Fibroblast of the conjunctiva (primary cell): ENCODE measurements around the gene KIAA1549.

Experiments
- DNase-seq: peaks from one replicate; pipeline ENCODE4 v3.0.0-alpha.2; 2010; ENCODE audit warnings: low read depth

The KIAA1549 gene

DNA sequence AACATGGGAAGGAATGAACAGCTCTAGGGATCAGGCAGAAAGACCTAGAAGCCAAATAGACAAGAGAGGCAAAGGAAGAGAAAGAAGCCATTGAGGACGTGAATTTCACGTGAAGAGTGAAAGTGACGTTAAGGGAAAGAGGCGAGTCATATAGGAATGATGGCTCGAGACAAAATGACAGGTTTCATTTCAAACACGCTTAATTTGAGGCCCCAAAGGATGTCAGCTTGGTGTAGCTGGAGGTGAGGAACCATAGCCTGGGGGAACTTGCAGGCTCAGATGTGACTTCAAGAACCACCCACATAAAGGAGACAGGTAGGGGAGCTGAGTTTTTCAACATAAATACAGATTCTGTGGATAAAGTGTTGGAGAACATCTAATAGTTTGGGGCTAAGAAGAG lies 98.9 kb downstream of the KIAA1549 start:
- DNase-seq = no peak

- no peak for DNase-seq
Observed at GRCh38 chr7:138881579-138882188, 99.5 kb downstream of the KIAA1549 start.

GRCh38 chr7:138880881-138881578 lies 100.2 kb downstream of the KIAA1549 start:
- DNase-seq = no peak

GRCh38 chr7:138879356-138879755 lies 101.8 kb downstream of the KIAA1549 start:
- DNase-seq = no peak

GRCh38 chr7:138878856-138879255 lies 102.3 kb downstream of the KIAA1549 start:
- no peak for DNase-seq

DNA sequence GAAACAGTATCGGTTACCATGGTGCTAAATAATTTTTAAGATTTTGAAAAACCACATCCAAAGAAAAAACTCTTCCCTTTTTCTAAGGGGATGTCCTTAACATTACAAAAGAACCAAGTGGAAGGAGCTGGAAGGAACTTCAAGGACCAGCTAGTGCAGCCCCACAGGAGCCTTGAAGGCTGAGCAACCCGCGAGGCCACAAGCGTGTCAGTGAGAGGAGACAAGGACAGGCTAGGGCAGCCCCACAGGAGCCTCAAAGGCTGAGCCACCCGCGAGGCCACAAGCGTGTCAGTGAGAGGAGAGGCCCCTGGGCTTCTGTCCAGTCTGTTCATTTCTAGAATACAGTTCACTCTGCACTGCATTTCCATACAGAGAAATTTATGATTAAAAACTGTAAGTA lies 103.1 kb downstream of the KIAA1549 start:
- DNase-seq = no peak

DNA sequence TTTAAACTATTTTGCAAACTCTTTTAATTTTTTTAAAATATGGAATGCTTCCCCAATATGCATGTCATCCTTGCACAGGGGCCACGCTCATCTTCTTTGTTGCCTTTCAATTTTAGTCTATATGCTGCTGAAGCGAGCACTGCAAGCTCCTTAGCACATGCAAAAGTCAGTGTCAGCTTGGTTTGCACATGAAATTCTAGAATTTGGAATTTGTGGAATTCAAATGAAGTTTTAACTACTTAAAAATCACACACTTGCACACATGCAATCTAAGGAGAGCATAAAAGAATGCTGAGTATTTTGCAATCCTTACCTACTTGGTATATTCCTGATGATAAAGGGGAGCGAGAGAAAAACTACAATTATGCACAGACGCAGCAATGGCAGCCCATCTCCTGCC lies 104.9 kb downstream of the KIAA1549 start:
- DNase-seq = no peak

GRCh38 chr7:138875794-138876193 lies 105.4 kb downstream of the KIAA1549 start:
- DNase-seq = no peak

- DNase-seq = no peak
Observed at GRCh38 chr7:138873220-138873892, 107.8 kb downstream of the KIAA1549 start.

DNA sequence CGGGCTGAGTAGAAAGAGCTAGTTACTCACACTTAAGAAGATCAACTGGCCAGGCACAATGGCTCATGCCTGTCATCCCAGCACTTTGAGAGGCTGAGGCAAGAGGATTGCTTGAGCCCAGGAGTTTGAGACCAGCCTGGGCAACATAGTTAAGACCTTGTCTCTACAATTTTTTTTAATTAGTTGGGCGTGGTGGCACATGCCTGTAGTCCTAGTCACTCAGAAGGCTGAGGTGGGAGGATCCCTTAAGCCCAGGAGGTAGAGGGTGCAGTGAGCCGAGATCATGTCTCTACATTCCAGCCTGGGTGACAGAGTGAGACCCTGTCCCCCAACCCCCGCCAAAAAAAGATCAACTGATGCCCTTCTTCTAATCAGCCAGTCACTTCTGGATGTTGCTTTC lies 108.6 kb downstream of the KIAA1549 start:
- DNase-seq = no peak

DNA sequence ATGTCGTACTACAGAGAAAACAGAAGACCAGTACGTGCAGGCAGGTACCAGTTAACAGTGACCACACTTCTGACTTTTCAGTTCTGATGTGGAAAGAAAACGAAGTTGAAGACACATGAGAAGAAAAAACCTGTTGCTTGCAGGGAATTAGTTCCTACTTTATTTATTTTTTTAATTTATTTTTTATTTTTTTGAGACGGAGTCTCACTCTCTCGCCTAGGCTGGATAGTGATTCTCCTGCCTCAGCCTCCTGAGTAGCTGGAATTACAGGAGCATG lies 109.4 kb downstream of the KIAA1549 start:
- no peak for DNase-seq

DNA sequence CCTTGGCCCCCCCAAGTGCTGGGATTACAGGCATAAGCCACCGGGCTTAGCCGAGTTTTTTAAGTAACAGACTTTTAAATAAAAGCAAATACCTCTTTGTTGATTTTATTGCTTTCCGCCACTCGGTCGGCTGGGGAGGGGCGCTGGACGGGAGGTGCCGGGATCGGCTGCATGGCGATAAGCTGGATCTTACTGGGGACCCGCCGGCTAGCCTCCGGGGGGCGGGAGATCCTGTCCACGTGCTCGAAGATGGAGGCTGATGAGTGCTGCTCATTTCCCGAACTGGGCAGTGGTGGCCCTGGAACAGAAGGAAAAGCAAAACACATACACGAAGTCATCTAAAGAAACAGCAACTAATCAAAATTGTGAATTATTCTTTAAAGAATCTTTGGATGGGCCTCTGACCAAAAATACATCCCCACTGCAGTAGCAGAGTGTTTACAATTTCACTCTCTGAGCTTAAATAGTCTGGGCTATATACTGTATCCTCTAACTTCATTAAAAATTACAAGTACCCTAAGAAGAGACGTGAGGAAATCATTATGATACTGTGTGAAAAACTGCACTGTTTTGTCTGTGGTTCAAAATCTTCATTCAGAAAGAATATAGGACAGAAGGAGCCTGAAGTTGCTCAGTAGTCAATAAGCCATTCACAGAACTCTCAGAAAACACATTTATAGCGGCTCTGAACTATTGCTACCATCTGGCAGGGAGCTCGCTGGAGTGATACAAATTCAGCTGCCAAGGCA lies 110.0 kb downstream of the KIAA1549 start:
- no peak for DNase-seq

DNA sequence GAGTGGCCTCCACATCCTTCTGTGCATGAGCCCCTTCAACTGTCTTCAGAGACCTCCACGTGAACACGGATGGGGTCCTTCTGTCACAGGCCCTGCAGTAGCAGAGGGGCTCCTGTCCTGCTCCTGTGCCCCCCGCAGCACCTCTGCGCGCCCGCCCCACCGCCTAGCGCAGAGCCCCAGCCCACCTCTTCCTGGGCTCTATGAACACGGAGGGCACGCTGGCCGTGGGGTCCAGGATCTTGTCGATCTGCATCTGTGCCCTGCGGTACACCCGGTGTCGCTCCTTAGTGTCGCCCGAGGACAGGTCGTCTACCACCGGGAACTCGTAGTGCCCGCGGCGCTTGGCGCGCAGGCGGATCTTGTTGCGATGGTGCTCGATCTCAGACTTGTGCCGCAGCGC lies 111.8 kb downstream of the KIAA1549 start:
- DNase-seq = no peak

- no peak for DNase-seq
Observed at GRCh38 chr7:138868711-138869110, 112.5 kb downstream of the KIAA1549 start.

GRCh38 chr7:138867744-138868143 lies 113.4 kb downstream of the KIAA1549 start:
- no peak for DNase-seq

DNA sequence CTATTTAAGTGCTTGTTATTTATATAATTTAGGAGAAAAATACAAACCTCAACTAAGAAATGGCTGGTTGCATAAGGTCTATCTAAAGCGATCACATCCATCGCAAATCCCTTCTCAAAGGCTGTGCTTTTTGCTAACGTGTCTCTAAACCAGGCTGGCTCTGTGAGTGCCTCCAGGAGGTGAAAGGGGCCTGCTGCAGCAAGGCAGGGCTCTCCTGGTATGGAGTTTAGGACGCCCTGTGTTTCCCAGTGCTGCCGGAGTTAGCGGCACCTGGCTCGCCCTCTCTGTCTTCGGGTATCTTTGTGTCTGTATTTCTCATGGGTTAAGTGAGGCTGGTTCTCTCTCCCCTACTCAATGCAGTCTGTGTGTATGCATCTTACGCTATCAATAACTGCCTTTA lies 114.8 kb downstream of the KIAA1549 start:
- DNase-seq = no peak

GRCh38 chr7:138865843-138866242 lies 115.3 kb downstream of the KIAA1549 start:
- no peak for DNase-seq

- peak; percentile 66 for DNase-seq
Observed at GRCh38 chr7:138864667-138865066, 116.5 kb downstream of the KIAA1549 start.

- DNase-seq = no peak
Observed at GRCh38 chr7:138863931-138864330, 117.3 kb downstream of the KIAA1549 start.

DNA sequence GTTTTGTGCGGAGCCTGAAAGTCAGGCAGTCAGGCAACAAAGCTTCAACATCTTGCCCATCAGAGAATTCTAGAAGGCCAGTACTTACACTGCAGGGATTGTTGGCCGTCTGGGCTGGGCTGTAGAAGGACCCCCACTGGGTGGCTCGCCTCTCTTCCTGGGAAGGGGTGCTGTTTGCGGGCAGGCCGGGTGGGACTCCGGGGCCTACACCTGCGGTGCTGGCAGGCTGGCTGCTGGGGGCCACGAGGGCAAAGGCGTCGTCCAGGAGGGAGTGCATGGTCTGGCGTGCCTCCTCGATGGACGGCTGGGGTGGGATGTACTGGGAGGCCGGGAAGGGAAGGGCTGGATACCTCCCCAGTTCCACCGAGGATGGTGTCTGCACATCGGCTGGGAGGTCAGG lies 120.1 kb downstream of the KIAA1549 start:
- DNase-seq = no peak

DNA sequence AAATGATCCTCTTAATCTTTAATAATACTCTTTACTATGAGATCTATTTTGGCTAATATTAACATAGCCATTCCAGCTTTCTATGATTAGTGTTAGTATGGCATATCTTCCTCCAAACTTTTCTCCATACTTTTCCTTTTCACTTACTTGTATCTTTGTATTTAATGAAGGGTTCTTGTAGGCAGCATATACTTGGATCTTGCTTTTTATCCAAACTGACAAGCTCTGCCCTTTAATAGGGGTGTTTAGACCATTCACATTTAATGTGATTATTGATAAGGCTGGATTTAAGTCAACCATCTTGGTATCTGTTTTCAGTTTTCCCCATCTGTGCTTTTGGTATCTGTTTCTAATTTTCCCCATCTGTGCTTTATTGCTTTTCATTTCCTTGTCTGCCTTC lies 123.5 kb downstream of the KIAA1549 start:
- no peak for DNase-seq

- DNase-seq = no peak
Observed at GRCh38 chr7:138854115-138854645, 127.0 kb downstream of the KIAA1549 start.

GRCh38 chr7:138853448-138853847 lies 127.7 kb downstream of the KIAA1549 start:
- no peak for DNase-seq
